HepG2 (cell line): ENCODE results near the gene TMTC2. TPM values are rescaled to one million over a fixed set of nuclear protein-coding genes. Genes with fewer than 3 reads are reported as not detected.

Experiments used
- ATAC-seq: fragments of 200-7000 bp; cut with Tn5 transposase; 3 replicates; pipeline ENCODE4 v1.9.1; 2020; ENCODE audit warnings: mild to moderate bottlenecking, moderate library complexity
- BruUV-seq: library from RNA; stranded (reverse); fragments of 400-500 nt; replicated peaks from 2 replicates; lab custom pipeline; 2021; lab: Mats Ljungman, UMichigan
- CTCF ChIA-PET: fragments of 300-600 bp; formaldehyde crosslinking; extraction: SDS; loops from one replicate; lab custom pipeline; 2021; ENCODE audit warnings: low total read pairs, inconsistent platforms, low intra/inter-chr PET ratio; lab: Yijun Ruan, JAX
- POLR2A ChIA-PET: fragments of 350-600 bp; sonication (Branson Sonifier 250); formaldehyde crosslinking; loops from one replicate; lab custom pipeline; 2020; ENCODE audit warnings: antibody characterized with exemption, inconsistent platforms; lab: Yijun Ruan, JAX
- DNase-seq: peaks from one replicate; pipeline ENCODE4 v3.0.0-alpha.2; 2015; ENCODE audit warnings: low spot score
- FAIRE-seq: peaks from 3 replicates; lab custom pipeline; 2011; peaks lifted over from hg19 to GRCh38; lab: Jason Lieb, UNC
- H2AFZ ChIP-seq: one replicate; pipeline ENCODE4 v1.6.1; 2011; ENCODE audit warnings: low read length, inconsistent platforms
- H3K27ac ChIP-seq: fragments of 300-600 bp; 3 replicates; pipeline ENCODE4 v1.8.0; 2011; ENCODE audit warnings: mixed run types, mild to moderate bottlenecking, mixed read lengths, low read length, inconsistent platforms; ENCODE audit not compliant: insufficient read depth; ENCODE audit errors: extremely low read length
- H3K27me3 ChIP-seq, 2 experiments: fragments of 200-600 bp in 1 of 2; 2 replicates in 1 of 2; 3 replicates in 1 of 2; pipeline versions ENCODE4 v1.6.0 to v1.8.0; 2011; ENCODE audit warnings: low read length in 2 of 2, mild to moderate bottlenecking in 2 of 2, moderate library complexity in 2 of 2, inconsistent platforms in 1 of 2; ENCODE audit not compliant: insufficient read depth in 2 of 2, control insufficient read depth in 1 of 2
- H3K36me3 ChIP-seq, 2 experiments: fragments of 200-600 bp in 1 of 2; replicated peaks in 1 of 2; 2 replicates in 1 of 2; 3 replicates in 1 of 2; pipeline versions ENCODE4 v1.5.1 to v1.8.0; 2011; ENCODE audit warnings: low read length in 2 of 2, inconsistent platforms in 1 of 2; ENCODE audit not compliant: insufficient read depth in 2 of 2, control insufficient read depth in 1 of 2
- H3K4me1 ChIP-seq: 2 replicates; pipeline ENCODE4 v1.5.1; 2012; ENCODE audit warnings: low read length, inconsistent platforms; ENCODE audit not compliant: insufficient read depth
- H3K4me2 ChIP-seq: 2 replicates; pipeline ENCODE4 v1.6.0; 2011; ENCODE audit warnings: low read depth, low read length, inconsistent platforms
- H3K4me3 ChIP-seq, 3 experiments: fragments of 200-600 bp in 1 of 3; sonication (generic), shearing (Covaris generic) in 1 of 3; replicated peaks in 1 of 3; 2 replicates each; pipeline ENCODE4 v1.5.1; 2011 to 2016; ENCODE audit warnings: low read length in 3 of 3, inconsistent platforms in 2 of 3, low read depth in 2 of 3, mild to moderate bottlenecking in 2 of 3, control low read depth in 1 of 3, mixed read lengths in 1 of 3; ENCODE audit not compliant: insufficient read depth in 1 of 3
- H3K79me2 ChIP-seq: one replicate; pipeline ENCODE4 v1.6.1; 2011; ENCODE audit warnings: low read length, inconsistent platforms; ENCODE audit not compliant: insufficient read depth
- H3K9ac ChIP-seq: 2 replicates; pipeline ENCODE4 v1.6.0; 2011; ENCODE audit warnings: mild to moderate bottlenecking, low read depth, low read length, inconsistent platforms; ENCODE audit not compliant: insufficient read depth
- H3K9me3 ChIP-seq: 2 replicates; pipeline ENCODE4 v1.5.1; 2012; ENCODE audit warnings: mild to moderate bottlenecking, low read length
- H4K20me1 ChIP-seq: 2 replicates; pipeline ENCODE4 v1.6.0; 2011; ENCODE audit warnings: inconsistent platforms, mild to moderate bottlenecking, low read length, moderate library complexity; ENCODE audit not compliant: insufficient read depth
- ELF1 ChIP-seq: sonication (generic); formaldehyde crosslinking; IDR thresholded peaks from 2 replicates; pipeline ENCODE4 v1.4.0; 2020; ENCODE audit warnings: missing genetic modification reagents
- REXO4 ChIP-seq: sonication (generic); formaldehyde crosslinking; IDR thresholded peaks from 2 replicates; pipeline ENCODE4 v1.8.0; 2022; ENCODE audit warnings: missing genetic modification reagents, mild to moderate bottlenecking, borderline replicate concordance
- ZNF543 ChIP-seq: sonication (generic); formaldehyde crosslinking; IDR thresholded peaks from 2 replicates; pipeline ENCODE4 v1.4.0; 2020; ENCODE audit warnings: mild to moderate bottlenecking, missing genetic modification reagents
- WGBS: methylation state at CpG from one replicate; pipeline ENCODE4 v1.1.6; 2017; ENCODE audit warnings: low lambda C conversion rate; 5-methylcytosine and 5-hydroxymethylcytosine counted together
- in situ Hi-C: cut with HindIII; loops from 2 replicates; pipeline ENCODE4 v1.10.0; 2017; ENCODE audit warnings: low pct_unique_long_range_greater_than_20kb; ENCODE audit not compliant: extremely low pct_ligation_motif_present
- intact Hi-C: fragments of 100-400 bp; cut with micrococcal nuclease; formaldehyde crosslinking; loops from one replicate; pipeline ENCODE4 v1.10.0; 2022; ENCODE audit not compliant: unreplicated experiment
- polyA plus RNA-seq, 8 experiments: library from polyadenylated mRNA; depleted of rRNA in 3 of 8; stranded (reverse) in 7 of 8; unstranded in 1 of 8; fragments of >200 nt; fragmentation: Illumina TruSeq in 4 of 8; extraction: Trizol in 4 of 8; gene quantifications; 2 replicates each; pipeline versions ENCODE4 v1.2.1 to v1.2.3, GENCODE V29; 2011 to 2016; ENCODE audit warnings: low read depth in 4 of 8, missing spikeins in 1 of 8, mixed read lengths in 1 of 8; ENCODE audit not compliant: insufficient read depth in 1 of 8
- total RNA-seq, 5 experiments: library from RNA; depleted of rRNA; stranded (reverse); fragments of >200 nt; fragmentation: Illumina TruSeq; extraction: Trizol; gene quantifications; 2 replicates each; pipeline ENCODE4 v1.2.3, GENCODE V29; 2016; ENCODE audit warnings: low read depth in 1 of 5
- TF ChIP-seq, protein P1 (sequence below): sonication (generic); formaldehyde crosslinking; IDR thresholded peaks from 2 replicates; pipeline ENCODE4 v1.4.0; 2020; ENCODE audit warnings: low read depth, mild to moderate bottlenecking, missing genetic modification reagents
- TF ChIP-seq, protein P2 (sequence below): sonication (generic); formaldehyde crosslinking; IDR thresholded peaks from 2 replicates; pipeline ENCODE4; 2020; ENCODE audit warnings: missing genetic modification reagents, mild to moderate bottlenecking, borderline replicate concordance

The TMTC2 gene
- total and polyA plus RNA-seq, 2 of the 13 experiments (the other 11 are each of a cell fraction or from before 2014, with no cell fraction given) = 0.55 to 0.63 TPM

DNA sequence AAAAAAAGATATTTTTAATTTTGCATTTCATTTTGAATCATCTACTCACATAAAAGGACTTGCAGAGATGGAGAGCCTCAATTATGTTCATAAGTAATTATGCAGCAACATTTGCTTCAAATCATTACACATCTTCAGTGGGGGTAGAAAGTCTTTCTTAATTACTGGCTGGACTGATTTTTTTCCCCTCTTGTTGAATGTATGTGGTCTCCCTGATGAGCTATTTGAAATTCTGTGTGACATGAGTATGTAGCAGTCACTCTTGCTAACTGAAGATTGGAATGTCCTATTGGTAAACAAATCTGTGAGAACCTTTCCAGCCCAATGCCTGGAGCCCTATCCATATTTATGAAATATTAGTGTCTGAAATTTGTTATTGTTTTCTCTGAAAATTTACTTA, 139.8 kb downstream of the TMTC2 start (continued):
- TF ChIP-seq, protein P1, sequence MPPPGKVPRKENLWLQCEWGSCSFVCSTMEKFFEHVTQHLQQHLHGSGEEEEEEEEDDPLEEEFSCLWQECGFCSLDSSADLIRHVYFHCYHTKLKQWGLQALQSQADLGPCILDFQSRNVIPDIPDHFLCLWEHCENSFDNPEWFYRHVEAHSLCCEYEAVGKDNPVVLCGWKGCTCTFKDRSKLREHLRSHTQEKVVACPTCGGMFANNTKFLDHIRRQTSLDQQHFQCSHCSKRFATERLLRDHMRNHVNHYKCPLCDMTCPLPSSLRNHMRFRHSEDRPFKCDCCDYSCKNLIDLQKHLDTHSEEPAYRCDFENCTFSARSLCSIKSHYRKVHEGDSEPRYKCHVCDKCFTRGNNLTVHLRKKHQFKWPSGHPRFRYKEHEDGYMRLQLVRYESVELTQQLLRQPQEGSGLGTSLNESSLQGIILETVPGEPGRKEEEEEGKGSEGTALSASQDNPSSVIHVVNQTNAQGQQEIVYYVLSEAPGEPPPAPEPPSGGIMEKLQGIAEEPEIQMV (CRISPR knock-in tag) = no peak
- TF ChIP-seq ELF1 (CRISPR knock-in tag) (no peak), REXO4 (no peak)
- TF ChIP-seq, protein P2, sequence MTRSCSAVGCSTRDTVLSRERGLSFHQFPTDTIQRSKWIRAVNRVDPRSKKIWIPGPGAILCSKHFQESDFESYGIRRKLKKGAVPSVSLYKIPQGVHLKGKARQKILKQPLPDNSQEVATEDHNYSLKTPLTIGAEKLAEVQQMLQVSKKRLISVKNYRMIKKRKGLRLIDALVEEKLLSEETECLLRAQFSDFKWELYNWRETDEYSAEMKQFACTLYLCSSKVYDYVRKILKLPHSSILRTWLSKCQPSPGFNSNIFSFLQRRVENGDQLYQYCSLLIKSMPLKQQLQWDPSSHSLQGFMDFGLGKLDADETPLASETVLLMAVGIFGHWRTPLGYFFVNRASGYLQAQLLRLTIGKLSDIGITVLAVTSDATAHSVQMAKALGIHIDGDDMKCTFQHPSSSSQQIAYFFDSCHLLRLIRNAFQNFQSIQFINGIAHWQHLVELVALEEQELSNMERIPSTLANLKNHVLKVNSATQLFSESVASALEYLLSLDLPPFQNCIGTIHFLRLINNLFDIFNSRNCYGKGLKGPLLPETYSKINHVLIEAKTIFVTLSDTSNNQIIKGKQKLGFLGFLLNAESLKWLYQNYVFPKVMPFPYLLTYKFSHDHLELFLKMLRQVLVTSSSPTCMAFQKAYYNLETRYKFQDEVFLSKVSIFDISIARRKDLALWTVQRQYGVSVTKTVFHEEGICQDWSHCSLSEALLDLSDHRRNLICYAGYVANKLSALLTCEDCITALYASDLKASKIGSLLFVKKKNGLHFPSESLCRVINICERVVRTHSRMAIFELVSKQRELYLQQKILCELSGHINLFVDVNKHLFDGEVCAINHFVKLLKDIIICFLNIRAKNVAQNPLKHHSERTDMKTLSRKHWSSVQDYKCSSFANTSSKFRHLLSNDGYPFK (CRISPR knock-in tag) = no peak

DNA sequence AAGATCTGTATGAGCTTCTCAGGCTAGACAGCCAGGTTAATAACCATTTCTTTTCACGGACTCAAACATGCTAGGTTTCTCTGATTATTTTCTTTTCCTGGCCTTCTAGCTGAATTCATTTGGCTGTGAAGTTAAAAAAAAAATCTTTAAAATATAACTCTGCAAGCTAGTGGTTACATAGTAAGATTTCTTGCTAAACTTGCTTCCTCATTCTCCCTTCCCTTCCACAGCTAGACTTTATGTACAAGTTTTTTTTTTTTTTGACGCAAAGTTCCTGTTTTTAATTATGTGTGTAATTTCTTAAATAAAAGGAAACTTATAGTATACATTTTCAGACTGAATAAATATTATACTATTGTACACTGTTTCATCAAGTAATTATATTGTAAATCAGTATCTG, 145.4 kb downstream of the TMTC2 start:
- Histone ChIP-seq H4K20me1 (no peaks in the 10 kb centered on the region), H3K9me3 (no peaks in the 10 kb centered on the region), H3K4me3 (no peak overlapping the region), H3K9ac (no peak overlapping the region), H3K4me2 (no peak overlapping the region), H3K27me3 (no peaks in the 10 kb centered on the region), H3K36me3 (no peaks in the 10 kb centered on the region), H3K4me1 (no peaks in the 10 kb centered on the region), H2AFZ (no peak overlapping the region), H3K27ac (no peak overlapping the region), H3K79me2 (no peaks in the 10 kb centered on the region)
- no peak for TF ChIP-seq ZNF543 (CRISPR knock-in tag)
- intact Hi-C loops (no loop called here), in situ Hi-C loops (no loop called here)
- ChIA-PET CTCF (no interaction called here), POLR2A (no interaction called here)
- no peak for FAIRE-seq
- BruUV-seq = no TSS peak
- 2% methylated on average over 2 of the region's 2 CpGs for WGBS
- ATAC-seq = no peak
- no peak for DNase-seq
